Vein endothelial cell (primary cell): ENCODE results near the gene SRPK3. TPM values are rescaled to one million over a fixed set of nuclear protein-coding genes. Genes with fewer than 3 reads are reported as not detected.

Source experiments
- total RNA-seq: library from RNA; depleted of rRNA; stranded (reverse); fragments of >200 nt; gene quantifications from 2 replicates; pipeline ENCODE4 v1.2.3, GENCODE V29; 2012

The SRPK3 gene
- total RNA-seq, result not detected in 2 replicates

GRCh38 chrX:153780678-153781427 lies at the start of gene SRPK3:
TSS of gene SRPK3 (plus strand) at chrX:153781041. CDS start at chrX:153781087, 46 bp downstream.

GRCh38 chrX:153763989-153764755 lies 16.7 kb upstream of the SRPK3 start, which contains the start of gene PLXNB3:
TSS of gene PLXNB3 (plus strand) at chrX:153764249. CDS start at chrX:153765536, 1,287 bp downstream.

GRCh38 chrX:153794018-153794896 lies 13.4 kb downstream of the SRPK3 start, which contains the start of the genes IDH3G and SSR4:
TSS of gene IDH3G (minus strand) at chrX:153794375. CDS start at chrX:153794326, 49 bp downstream.
TSS of gene SSR4 (plus strand) at chrX:153794668. CDS start at chrX:153794688, 20 bp downstream.

GRCh38 chrX:153829799-153830639 lies 49.2 kb downstream of the SRPK3 start, which contains the start of gene PDZD4:
TSS of gene PDZD4 (minus strand) at chrX:153830544. CDS start at chrX:153830298, 246 bp downstream.

Other genes starting within 250 kb of the SRPK3 start
- 34.7 and 38.2 TPM in 2 replicates for gene CCNQ, start 181.9 kb upstream of the SRPK3 start, total RNA-seq
- gene DUSP9, start 133.8 kb upstream of the SRPK3 start, total RNA-seq, result 0.19 and 0.33 TPM in 2 replicates
- gene PNCK, start 107.2 kb upstream of the SRPK3 start, total RNA-seq, result not detected in 2 replicates
- 12.4 and 24.2 TPM in 2 replicates for gene SLC6A8, start 93.1 kb upstream of the SRPK3 start, total RNA-seq
- gene BCAP31, start 56.7 kb upstream of the SRPK3 start, total RNA-seq, result 245 and 312 TPM in 2 replicates
- 13.8 and 18.3 TPM in 2 replicates for gene ABCD1, start 56.2 kb upstream of the SRPK3 start, total RNA-seq
- gene PLXNB3, start 16.8 kb upstream of the SRPK3 start, total RNA-seq, result 11.0 and 11.4 TPM in 2 replicates
- 53.2 and 57.8 TPM in 2 replicates for gene IDH3G, start 13.3 kb downstream of the SRPK3 start, total RNA-seq
- 177 and 318 TPM in 2 replicates for gene SSR4, start 13.6 kb downstream of the SRPK3 start, total RNA-seq
- gene PDZD4, start 49.5 kb downstream of the SRPK3 start, total RNA-seq, result 0.29 and 0.33 TPM in 2 replicates
- gene L1CAM, start 105.1 kb downstream of the SRPK3 start, total RNA-seq, result under 0.01 and 0.19 TPM in 2 replicates
- gene AVPR2, start 123.6 kb downstream of the SRPK3 start, total RNA-seq, result not detected in 2 replicates
- 5.3 and 20.6 TPM in 2 replicates for gene ARHGAP4, start 145.2 kb downstream of the SRPK3 start, total RNA-seq
- gene NAA10, start 154.0 kb downstream of the SRPK3 start, total RNA-seq, result 84.9 and 138 TPM in 2 replicates
- gene RENBP, start 163.6 kb downstream of the SRPK3 start, total RNA-seq, result 9.8 and 10.0 TPM in 2 replicates
- 52.6 and 58.8 TPM in 2 replicates for gene HCFC1, start 190.8 kb downstream of the SRPK3 start, total RNA-seq
- 1.9 and 8.2 TPM in 2 replicates for gene TMEM187, start 191.7 kb downstream of the SRPK3 start, total RNA-seq
- 78.5 and 94.4 TPM in 2 replicates for gene IRAK1, start 238.9 kb downstream of the SRPK3 start, total RNA-seq